GM21717 (cell line): Measurements from ENCODE around the gene SYT15B.
"Not testable (repeated sequence)": the region's sequence is repeated elsewhere in the genome, so short reads cannot be mapped to it uniquely, and the experiment has no call there.

Experiments
- ATAC-seq: cut with Tn5 transposase; IDR thresholded peaks from one replicate; pipeline ENCODE4 v1.9.1; 2021; ENCODE audit warnings: mild to moderate bottlenecking, moderate library complexity; ENCODE audit not compliant: unreplicated experiment

Gene SYT15B

DNA sequence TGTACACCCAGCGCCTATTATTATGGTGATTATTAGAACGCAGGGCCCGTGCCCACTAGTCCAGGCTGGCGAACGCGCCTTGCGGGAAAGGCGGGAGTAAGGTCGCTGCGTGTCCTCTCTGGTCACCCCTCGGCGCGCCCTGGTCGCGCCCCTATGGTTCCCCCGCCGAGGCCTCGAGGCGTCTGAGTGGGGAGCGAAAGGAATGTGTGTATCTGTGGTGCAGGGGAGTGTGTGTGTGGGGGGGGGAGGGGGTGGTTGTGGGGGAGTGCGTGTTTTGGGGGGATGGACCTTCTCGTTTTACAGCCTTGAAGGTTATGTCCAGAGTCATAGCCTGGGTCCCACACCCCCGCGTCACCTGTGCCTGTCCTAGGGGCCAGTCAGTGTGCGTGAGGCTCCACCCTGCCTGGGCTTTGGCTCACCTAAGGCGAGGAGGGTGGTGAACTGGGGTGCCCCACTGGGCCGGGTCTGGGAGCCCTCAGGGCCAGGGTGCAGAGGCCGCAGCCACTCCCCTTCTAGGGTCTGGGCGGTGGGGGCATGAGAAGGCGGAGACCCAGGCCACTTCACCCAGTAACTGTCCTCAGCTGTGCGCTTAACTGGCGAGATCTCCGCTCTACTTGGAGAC, at the start of gene SYT15B:
Gene SYT15B, minus strand, starts transcription at position 39 of the 622 bp plus-strand sequence. CDS start 952 bp downstream, outside the sequence.
- ATAC-seq, result not testable (repeated sequence)

DNA sequence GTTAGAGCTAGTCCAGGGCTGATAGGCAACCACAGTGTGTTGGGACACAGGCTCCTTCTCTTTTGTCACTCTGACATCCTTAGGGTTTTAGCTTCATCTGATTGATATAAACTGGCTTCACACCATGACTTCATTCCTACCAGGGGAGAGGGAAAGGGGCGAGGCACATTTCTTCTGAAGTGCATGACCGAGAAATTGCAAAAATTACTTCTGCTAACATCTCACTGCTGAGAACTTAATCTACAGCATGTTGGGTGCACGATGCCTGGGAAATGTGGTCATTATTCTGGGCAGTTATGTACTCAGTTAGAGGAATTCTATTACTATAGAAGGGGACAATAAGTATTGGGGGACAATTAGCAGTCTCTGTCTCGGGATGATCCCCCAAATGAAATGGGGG, 16.2 kb upstream of the SYT15B start:
- not testable (repeated sequence) for ATAC-seq

GRCh38 chr10:47775361-47776231, 12.2 kb upstream of the SYT15B start:
- ATAC-seq, result not testable (repeated sequence)

DNA sequence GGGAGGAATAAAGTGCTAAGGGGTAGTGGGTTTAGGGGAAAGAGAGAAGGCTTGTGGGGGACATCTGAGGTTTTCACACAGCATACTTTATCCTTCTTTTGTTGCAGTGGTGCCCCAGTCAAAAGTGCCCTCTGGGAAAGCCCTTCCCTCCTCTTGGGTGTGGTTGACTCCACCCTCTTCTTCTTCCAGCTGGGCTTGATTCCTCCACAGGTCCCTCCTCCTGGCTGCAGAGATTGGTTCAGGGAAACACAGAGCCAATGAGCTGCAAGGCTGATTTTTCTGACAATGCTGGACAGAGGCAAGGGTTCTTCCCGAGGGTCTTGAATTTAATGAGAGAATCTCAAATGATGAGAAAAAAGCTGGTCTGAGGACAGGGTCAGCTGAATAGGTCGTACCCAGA, 7.4 kb upstream of the SYT15B start:
- ATAC-seq, result not testable (repeated sequence)

GRCh38 chr10:47768578-47769115, 5.3 kb upstream of the SYT15B start:
- not testable (repeated sequence) for ATAC-seq

- ATAC-seq, result not testable (repeated sequence)
These were observed 4.7 kb upstream of the SYT15B start for GRCh38 chr10:47768085-47768484.

DNA sequence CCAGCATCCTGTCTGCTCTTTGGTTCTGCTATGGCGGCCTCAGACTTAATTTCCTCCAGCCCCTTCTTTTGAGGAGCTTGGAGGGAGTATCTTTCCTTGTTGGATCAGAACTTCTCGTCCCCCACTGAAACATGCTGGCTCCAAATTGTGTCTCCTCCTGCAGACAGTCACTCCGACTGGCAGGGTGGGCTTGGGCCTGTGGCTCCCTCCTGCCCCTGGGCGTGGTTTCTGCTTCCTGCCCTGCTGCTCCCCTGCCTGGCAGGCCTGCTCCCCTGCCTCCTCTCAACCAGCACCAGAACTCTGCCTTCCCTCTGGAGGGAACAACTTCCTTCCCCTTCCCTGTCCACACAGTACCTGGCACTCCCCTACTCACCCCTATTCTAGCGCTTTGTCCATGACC, 3.8 kb upstream of the SYT15B start:
- not testable (repeated sequence) for ATAC-seq

DNA sequence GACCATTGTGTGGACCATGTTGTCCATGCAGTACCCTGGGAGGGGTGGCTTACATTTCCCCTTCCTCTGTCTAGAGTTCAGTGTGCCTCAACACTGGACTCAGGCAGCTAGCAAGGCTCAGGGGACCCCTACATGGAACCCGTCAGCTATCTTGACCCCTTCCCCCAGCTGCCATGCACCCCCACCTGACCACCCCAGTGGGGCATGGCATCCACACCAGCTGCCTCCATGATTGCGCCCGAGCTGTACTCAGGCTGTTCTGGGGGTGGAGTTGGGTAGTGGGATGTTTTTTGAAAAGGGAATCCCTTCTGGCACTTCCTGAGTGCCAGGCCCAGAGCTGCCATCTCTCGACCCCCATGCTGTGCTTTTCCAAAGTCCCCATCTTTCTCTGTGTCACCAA, 1.8 kb upstream of the SYT15B start:
- ATAC-seq, result not testable (repeated sequence)

GRCh38 chr10:47762674-47763553, 478 bp downstream of the SYT15B start:
- not testable (repeated sequence) for ATAC-seq

DNA sequence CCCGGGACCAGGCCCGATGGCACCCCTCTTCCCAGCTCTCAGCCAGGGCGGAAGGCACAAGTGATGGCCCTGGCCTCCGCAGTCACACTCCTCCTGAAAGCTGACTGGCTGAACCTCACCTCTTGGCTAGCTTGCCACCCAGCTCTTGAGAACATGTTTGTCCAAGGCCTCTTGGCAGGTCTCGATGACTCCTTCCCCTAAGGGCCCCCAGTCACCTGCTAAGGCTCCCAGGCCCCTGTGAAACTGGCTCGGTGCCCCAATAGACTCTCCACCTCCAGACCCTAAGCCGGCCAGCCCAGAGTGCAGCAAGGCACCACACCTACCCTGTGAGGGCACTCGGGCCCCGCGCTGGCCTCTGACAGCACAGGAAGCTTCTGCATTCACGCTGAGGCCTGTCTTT, 4.5 kb downstream of the SYT15B start:
- ATAC-seq, result not testable (repeated sequence)

DNA sequence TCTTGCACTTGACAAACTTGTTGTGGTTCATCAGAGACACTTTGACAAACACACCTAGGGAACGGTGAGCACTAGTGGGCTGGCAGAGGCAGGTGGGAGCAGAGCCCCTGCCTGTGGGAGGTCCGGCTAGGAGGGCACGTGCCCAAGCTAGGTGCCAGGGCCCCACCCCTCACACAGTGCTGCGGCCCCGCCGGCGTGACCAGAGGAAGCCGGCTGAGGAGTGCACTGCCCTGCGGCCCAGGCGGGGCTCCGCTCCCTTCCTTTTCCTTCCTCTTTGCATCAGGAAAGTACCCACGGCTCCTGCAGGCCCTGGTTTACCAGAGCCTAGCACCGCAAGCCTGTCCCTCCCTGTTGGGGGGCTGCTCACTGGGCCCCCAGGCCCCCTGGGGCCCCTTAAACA, 7.2 kb downstream of the SYT15B start:
- not testable (repeated sequence) for ATAC-seq

DNA sequence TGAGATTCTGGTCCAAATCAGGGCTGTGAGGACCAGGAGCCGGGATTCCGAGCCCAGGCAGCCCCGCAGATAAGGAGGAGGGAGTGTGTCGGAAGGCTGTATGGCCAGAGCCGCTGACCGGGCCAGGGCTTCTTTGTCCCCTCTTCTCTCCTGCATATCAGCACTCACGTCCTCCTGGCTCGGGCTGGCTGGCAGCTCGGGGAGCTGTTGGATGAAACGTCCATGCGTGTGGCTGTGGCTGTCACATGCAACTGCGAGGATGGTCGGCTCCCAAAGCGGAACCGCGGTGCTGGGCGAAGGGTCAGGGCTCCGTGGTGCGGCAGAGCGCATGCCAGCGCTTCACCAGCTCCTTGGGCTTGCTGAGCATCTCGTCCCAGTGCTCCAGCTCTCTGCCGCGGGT, 9.5 kb downstream of the SYT15B start:
- ATAC-seq, result not testable (repeated sequence)

- ATAC-seq, result not testable (repeated sequence)
These were observed 10.2 kb downstream of the SYT15B start for GRCh38 chr10:47753176-47753575.

DNA sequence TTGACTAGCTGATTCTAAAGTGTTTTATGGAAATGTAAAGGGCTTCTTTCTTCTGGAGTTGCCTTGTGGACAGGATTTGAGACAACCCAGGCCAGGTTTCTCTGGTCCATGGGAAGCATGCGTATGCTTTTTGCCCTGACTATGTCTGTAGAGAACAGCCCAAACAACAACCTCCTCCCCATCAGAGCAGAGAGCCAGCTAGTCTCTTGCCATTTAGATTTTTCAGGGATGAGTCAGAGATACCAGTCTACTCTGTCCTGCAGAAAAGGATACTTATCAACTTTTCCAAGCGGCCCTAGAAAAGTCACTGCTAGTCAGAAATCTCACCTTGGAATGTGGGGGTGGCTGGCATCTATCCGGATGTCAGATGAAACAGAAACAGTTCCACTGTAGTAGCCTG, 11.6 kb downstream of the SYT15B start:
- ATAC-seq, result not testable (repeated sequence)

GRCh38 chr10:47750360-47750759, 13.0 kb downstream of the SYT15B start:
- not testable (repeated sequence) for ATAC-seq

- ATAC-seq, result not testable (repeated sequence)
These were observed 16.5 kb downstream of the SYT15B start for GRCh38 chr10:47746780-47747376.

- not testable (repeated sequence) for ATAC-seq
These were observed 18.5 kb downstream of the SYT15B start for GRCh38 chr10:47744881-47745280.

- peak; percentile 80 for ATAC-seq
These were observed 19.5 kb downstream of the SYT15B start for GRCh38 chr10:47743611-47744550.

DNA sequence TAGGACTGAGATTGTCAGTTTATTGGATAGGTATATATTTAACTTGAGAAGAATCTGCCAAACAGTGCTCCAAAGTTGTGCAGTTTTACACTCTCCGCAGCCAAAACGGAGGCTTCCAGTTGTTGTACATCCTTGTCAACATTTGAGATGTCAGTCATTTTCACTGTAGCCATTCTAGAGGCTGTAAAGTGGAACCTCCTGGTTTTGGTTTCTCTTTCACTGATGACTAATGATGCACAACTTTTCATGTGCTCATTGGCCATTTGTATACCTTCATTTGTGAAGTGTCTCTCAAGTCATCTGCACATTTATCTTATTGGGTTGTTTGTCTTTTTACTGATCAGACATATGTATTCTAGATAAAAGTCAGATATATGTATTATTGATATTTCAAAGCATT, 22.5 kb downstream of the SYT15B start:
- peak; percentile 75 for ATAC-seq
